H1 (cell line): ENCODE measurements around the gene TINAGL1. TPM values are rescaled to one million over a fixed set of nuclear protein-coding genes. Genes with fewer than 3 reads are reported as not detected.

Experiments used
- CTCF ChIA-PET: fragments of 300-600 bp; sonication (Branson Sonifier 250); formaldehyde crosslinking; loops from one replicate; lab custom pipeline; 2021; ENCODE audit not compliant: partially characterized antibody; lab: Charles Lee
- POLR2A ChIA-PET: fragments of 300-600 bp; sonication (Branson Sonifier 250); formaldehyde crosslinking; loops from one replicate; lab custom pipeline; 2021; ENCODE audit warnings: inconsistent platforms; ENCODE audit not compliant: partially characterized antibody; lab: Charles Lee
- DNase-seq, 2 experiments: peaks; one replicate each; pipeline versions ENCODE4 v3.0.0 to v3.0.0-alpha.2; 2010 to 2022; ENCODE audit warnings: low spot score in 2 of 2, low read depth in 1 of 2, mixed read lengths in 1 of 2
- FAIRE-seq: peaks from 2 replicates; lab custom pipeline; 2011; peaks lifted over from hg19 to GRCh38; lab: Jason Lieb, UNC
- H2AFZ ChIP-seq: 2 replicates; pipeline ENCODE4 v1.8.1; 2012; ENCODE audit warnings: low read length, inconsistent platforms
- H2AK5ac ChIP-seq: 2 replicates; pipeline ENCODE4 v1.6.1; 2013; ENCODE audit warnings: low read depth, low read length
- H2BK120ac ChIP-seq: replicated peaks from 2 replicates; pipeline ENCODE3; 2013; ENCODE audit warnings: low read depth, low read length, inconsistent platforms
- H2BK12ac ChIP-seq: 2 replicates; pipeline ENCODE4 v1.6.1; 2013; ENCODE audit warnings: low read depth, low read length
- H2BK15ac ChIP-seq: 2 replicates; pipeline ENCODE4 v1.6.1; 2013; ENCODE audit warnings: low read length
- H2BK20ac ChIP-seq: 2 replicates; pipeline ENCODE4 v1.6.1; 2013; ENCODE audit warnings: low read length
- H2BK5ac ChIP-seq: 2 replicates; pipeline ENCODE4 v1.6.1; 2013; ENCODE audit warnings: low read depth, low read length
- H3K14ac ChIP-seq: 2 replicates; pipeline ENCODE4 v1.6.1; 2013; ENCODE audit warnings: inconsistent platforms; ENCODE audit not compliant: insufficient read length
- H3K18ac ChIP-seq: 2 replicates; pipeline ENCODE4 v1.6.1; 2013; ENCODE audit warnings: low read length; ENCODE audit errors: extremely low read depth
- H3K23ac ChIP-seq: 2 replicates; pipeline ENCODE4 v1.6.1; 2013; ENCODE audit warnings: inconsistent platforms; ENCODE audit not compliant: insufficient read length
- H3K23me2 ChIP-seq: 2 replicates; pipeline ENCODE4 v1.6.1; 2013; ENCODE audit warnings: low read depth, low read length
- H3K27ac ChIP-seq: 2 replicates; pipeline ENCODE4 v1.6.1; 2011; ENCODE audit warnings: low read depth, low read length, inconsistent platforms
- H3K27me3 ChIP-seq, 4 experiments: replicated peaks in 1 of 4; 1 replicate in 1 of 4; 2 replicates in 3 of 4; pipeline versions ENCODE4 v1.6.1 to v1.8.1; 2011 to 2013; ENCODE audit warnings: low read length in 3 of 4, mild to moderate bottlenecking in 3 of 4, inconsistent platforms in 2 of 4, mixed read lengths in 2 of 4, moderate library complexity in 1 of 4; ENCODE audit not compliant: control insufficient read depth in 3 of 4, insufficient read depth in 3 of 4; ENCODE audit errors: extremely low read depth in 1 of 4
- H3K36me3 ChIP-seq, 4 experiments: 2 replicates each; pipeline versions ENCODE4 v1.6.1 to v1.8.1; 2011 to 2013; ENCODE audit warnings: mild to moderate bottlenecking in 4 of 4, low read length in 3 of 4, moderate library complexity in 2 of 4, control low read depth in 1 of 4, inconsistent platforms in 1 of 4; ENCODE audit not compliant: insufficient read depth in 4 of 4, control insufficient read depth in 2 of 4
- H3K4ac ChIP-seq: replicated peaks from 2 replicates; pipeline ENCODE3; 2013; ENCODE audit warnings: low read length, low read depth, mixed read lengths, inconsistent platforms; ENCODE audit not compliant: insufficient read length
- H3K4me1 ChIP-seq, 4 experiments: replicated peaks in 1 of 4; 1 replicate in 1 of 4; 2 replicates in 3 of 4; pipeline versions ENCODE4 v1.6.1 to v1.8.1; 2011 to 2013; ENCODE audit warnings: low read length in 3 of 4, inconsistent platforms in 2 of 4, mixed read lengths in 1 of 4; ENCODE audit not compliant: insufficient read depth in 4 of 4, control insufficient read depth in 3 of 4
- H3K4me2 ChIP-seq, 2 experiments: 2 replicates each; pipeline versions ENCODE4 v1.6.1 to v1.8.1; 2011 to 2013; ENCODE audit warnings: low read depth in 2 of 2, low read length in 2 of 2, control low read depth in 1 of 2, inconsistent platforms in 1 of 2, mild to moderate bottlenecking in 1 of 2; ENCODE audit not compliant: insufficient read depth in 1 of 2
- H3K4me3 ChIP-seq, 4 experiments: fragments of 200-600, 300-600 bp in 1 of 4; sonication (generic), shearing (Covaris generic), sonication (Bioruptor Twin) in 1 of 4; 2 replicates each; pipeline versions ENCODE4 v1.5.1 to v1.8.1; 2011 to 2016; ENCODE audit warnings: low read length in 4 of 4, low read depth in 3 of 4, control low read depth in 2 of 4, inconsistent platforms in 2 of 4, mild to moderate bottlenecking in 2 of 4, mixed read lengths in 1 of 4, moderate library complexity in 1 of 4; ENCODE audit not compliant: insufficient read depth in 2 of 4; ENCODE audit errors: extremely low read depth in 1 of 4
- H3K56ac ChIP-seq: replicated peaks from 2 replicates; pipeline ENCODE3; 2013; ENCODE audit warnings: low read depth, mild to moderate bottlenecking, mixed read lengths, low read length, inconsistent platforms; ENCODE audit not compliant: insufficient read length
- H3K79me1 ChIP-seq: 2 replicates; pipeline ENCODE4 v1.6.1; 2013; ENCODE audit warnings: low read depth, low read length, control low read depth
- H3K79me2 ChIP-seq, 2 experiments: 2 replicates each; pipeline versions ENCODE4 v1.6.1 to v1.8.1; 2012 to 2013; ENCODE audit warnings: low read length in 2 of 2, mild to moderate bottlenecking in 2 of 2, inconsistent platforms in 1 of 2; ENCODE audit not compliant: insufficient read depth in 2 of 2, control insufficient read depth in 1 of 2
- H3K9ac ChIP-seq, 4 experiments: replicated peaks in 1 of 4; 1 replicate in 1 of 4; 2 replicates in 3 of 4; pipeline versions ENCODE4 v1.6.1 to v1.8.1; 2011 to 2013; ENCODE audit warnings: low read depth in 3 of 4, low read length in 3 of 4, control low read depth in 2 of 4, mild to moderate bottlenecking in 2 of 4, moderate library complexity in 2 of 4, inconsistent platforms in 1 of 4; ENCODE audit errors: extremely low read depth in 1 of 4
- H3K9me3 ChIP-seq, 2 experiments: 2 replicates each; pipeline versions ENCODE4 v1.6.1 to v1.8.1; 2012 to 2013; ENCODE audit warnings: mild to moderate bottlenecking in 2 of 2, moderate library complexity in 2 of 2, control low read depth in 1 of 2, inconsistent platforms in 1 of 2, low read depth in 1 of 2, low read length in 1 of 2, mixed read lengths in 1 of 2; ENCODE audit not compliant: insufficient read depth in 2 of 2
- H4K20me1 ChIP-seq, 2 experiments: replicated peaks in 1 of 2; 2 replicates each; pipeline versions ENCODE3 to v1.8.1; 2011 to 2013; ENCODE audit warnings: inconsistent platforms in 2 of 2, low read length in 2 of 2, mild to moderate bottlenecking in 1 of 2; ENCODE audit not compliant: insufficient read depth in 2 of 2, control insufficient read depth in 1 of 2
- H4K5ac ChIP-seq: 2 replicates; pipeline ENCODE4 v1.6.1; 2013; ENCODE audit warnings: low read length, low read depth, mixed read lengths, inconsistent platforms; ENCODE audit not compliant: insufficient read length
- H4K8ac ChIP-seq: 2 replicates; pipeline ENCODE4 v1.8.0; 2013; ENCODE audit warnings: mild to moderate bottlenecking, moderate library complexity, low read length, inconsistent platforms; ENCODE audit not compliant: insufficient read depth; ENCODE audit errors: extremely low read depth
- H4K91ac ChIP-seq: replicated peaks from 2 replicates; pipeline ENCODE3; 2013; ENCODE audit warnings: low read length, mixed read lengths, inconsistent platforms; ENCODE audit not compliant: insufficient read length
- ASH2L ChIP-seq: fragments of 200-600, 300-600 bp; sonication (generic); IDR thresholded peaks from one replicate; pipeline ENCODE4 v1.7.1; 2017; ENCODE audit warnings: low read length
- BRCA1 ChIP-seq: IDR thresholded peaks from 2 replicates; pipeline ENCODE4 v1.6.1; 2012; ENCODE audit warnings: low read depth, low read length, improper control_type of control experiment
- CTBP2 ChIP-seq: IDR thresholded peaks from 2 replicates; pipeline ENCODE4 v1.7.0; 2011; ENCODE audit warnings: borderline replicate concordance, mild to moderate bottlenecking, moderate library complexity, mixed read lengths, low read length; ENCODE audit not compliant: insufficient read depth, insufficient read length
- WGBS, 2 experiments: shearing (Covaris generic) in 1 of 2; methylation state at CpG; one replicate each; pipeline versions ENCODE4 v1.1.6 to v1.1.7; 2013 to 2015; ENCODE audit warnings: low lambda C conversion rate in 2 of 2, mixed read lengths in 2 of 2, inconsistent platforms in 1 of 2, low coverage in 1 of 2, missing lambda C conversion rate in 1 of 2; ENCODE audit not compliant: insufficient replicate concordance in 2 of 2, insufficient coverage in 1 of 2, insufficient read length in 1 of 2; ENCODE audit errors: extremely low coverage in 1 of 2, missing lambda C conversion rate in 1 of 2; 5-methylcytosine and 5-hydroxymethylcytosine counted together
- polyA plus RNA-seq, 7 experiments: library from polyadenylated mRNA; depleted of rRNA in 3 of 7; stranded (reverse) in 5 of 7; unstranded in 2 of 7; fragments of >200 nt in 5 of 7; fragments of 200-250 nt in 2 of 7; gene quantifications; 1 replicate in 5 of 7; 2 replicates in 1 of 7; 4 replicates in 1 of 7; pipeline versions ENCODE4 v1.2.1 to v1.2.3, GENCODE V29; 2011 to 2013; ENCODE audit warnings: missing spikeins in 2 of 7, mixed read lengths in 2 of 7
- total RNA-seq: library from RNA; stranded (reverse); fragmentation: NEBNext Ultra II Directional; extraction: Animal tissue kit (Norgen Biotek cat#: 25700); gene quantifications from 2 replicates; pipeline ENCODE4 v1.2.1, GENCODE V29; 2021

TINAGL1 gene
- total and polyA plus RNA-seq, 2 of the 8 experiments (the other 6 are each of a cell fraction or from before 2014, with no cell fraction given): 11.2 to 21.7 TPM

GRCh38 chr1:31583082-31583994 is 7.0 kb downstream of the TINAGL1 start:
- CTCF ChIA-PET: interaction anchor here (0.6 to 3.0 kb wide), 3 partner anchors 34 to 237 kb away, joined by 3 to 9 read pairs (median 4); no protein-coding TSS in a partner anchor
- TF ChIP-seq CTBP2 (no peak), ASH2L (no peak), BRCA1 (no peak)

More at GRCh38 chr1:31583082-31583994, 7.0 kb downstream of the TINAGL1 start:
- H3K4me2 ChIP-seq: no peak overlapping the region; a peak in 1 of 4 replicates
- H4K91ac ChIP-seq: peak overlapping the region; percentile 44
- WGBS, 2 experiments: 88% methylated on average over 15 of the region's 16 CpGs; no CpG with 5 or more reads in 1 of the 2 experiments
- peak overlapping the region; percentile 26 for H2BK120ac ChIP-seq
- peak overlapping the region; percentile 87; the same call in 1 of the 2 replicates for H2BK12ac ChIP-seq
- no peaks in the 10 kb centered on the region for H4K20me1 ChIP-seq
- H3K4me3 ChIP-seq: no peak overlapping the region
- H3K27me3 ChIP-seq: peaks cover 0 to 5% (median 2%) of the 10 kb centered on the region in 4 experiments; a peak in 3 of 7 replicates
- 0 out of 2 replicates have a peak overlapping the region, but pooled peaks have one; percentile 43 for H2BK20ac ChIP-seq
- no peak for FAIRE-seq
- no peaks in the 10 kb centered on the region for H3K36me3 ChIP-seq
- H3K79me2 ChIP-seq: no peaks in the 10 kb centered on the region
- no peak overlapping the region for H3K27ac ChIP-seq
- H4K8ac ChIP-seq: peak overlapping the region; percentile 8; the same call in 1 of the 2 replicates
- peak overlapping the region; percentile 61; the same call in 1 of the 2 replicates for H2BK5ac ChIP-seq
- peak overlapping the region; percentile 38; the same call in 1 of the 2 replicates for H3K18ac ChIP-seq
- no peaks in the 10 kb centered on the region for H3K23me2 ChIP-seq
- H2AK5ac ChIP-seq: peak overlapping the region; percentile 82; the same call in 1 of the 2 replicates
- H3K9me3 ChIP-seq: no peaks in the 10 kb centered on the region
- no peak overlapping the region for H3K56ac ChIP-seq
- no peak for DNase-seq
- POLR2A ChIA-PET: no interaction called here
- H3K14ac ChIP-seq: no peak overlapping the region
- peak overlapping the region; percentile 81; the same call in 1 of the 2 replicates for H2BK15ac ChIP-seq
- H3K4me1 ChIP-seq: peaks cover 6 to 33% (median 21%) of the 10 kb centered on the region in 4 experiments
- H3K79me1 ChIP-seq: no peaks in the 10 kb centered on the region
- peak overlapping the region; percentile 35 for H4K5ac ChIP-seq
- H3K4ac ChIP-seq: no peak overlapping the region
- no peak overlapping the region for H3K9ac ChIP-seq
- no peak overlapping the region for H3K23ac ChIP-seq
- H2AFZ ChIP-seq: no peak overlapping the region
